Cerebellar nuclear complex (tissue), 1 donor: ENCODE data around the gene SPACA5B.
"Not testable (repeated sequence)": the region's sequence is repeated elsewhere in the genome, so short reads cannot be mapped to it uniquely, and the experiment has no call there.

ENCODE experiments used
- DNase-seq, 2 experiments: peaks; one replicate each; lab custom pipeline; 2025; lab: John Stamatoyannopoulos, UW

SPACA5B gene

GRCh38 chrX:48130326-48130725 is at the start of gene SPACA5B:
Gene SPACA5B, plus strand, starts transcription at chrX:48130626. Its CDS starts 62 bp downstream, at chrX:48130688.
- DNase-seq = not testable (repeated sequence)

GRCh38 chrX:48083212-48083611 is 47.2 kb upstream of the SPACA5B start:
- DNase-seq = no peak

GRCh38 chrX:48083706-48084105 is 46.7 kb upstream of the SPACA5B start:
- no peak for DNase-seq

GRCh38 chrX:48086082-48086481 is 44.3 kb upstream of the SPACA5B start:
- DNase-seq = no peak

- DNase-seq = no peak
Observed at GRCh38 chrX:48090123-48090522, 40.3 kb upstream of the SPACA5B start.

GRCh38 chrX:48092558-48092957 is 37.9 kb upstream of the SPACA5B start:
- not testable (repeated sequence) for DNase-seq

- no peak for DNase-seq
Observed at GRCh38 chrX:48101443-48101842, 29.0 kb upstream of the SPACA5B start.

GRCh38 chrX:48102874-48103374 is 27.5 kb upstream of the SPACA5B start:
- no peak for DNase-seq

GRCh38 chrX:48107717-48108116 is 22.7 kb upstream of the SPACA5B start:
- no peak for DNase-seq

- DNase-seq = not testable (repeated sequence)
Observed at GRCh38 chrX:48125286-48125685, 5.1 kb upstream of the SPACA5B start.

GRCh38 chrX:48132308-48132844 is 1.9 kb downstream of the SPACA5B start:
- DNase-seq = not testable (repeated sequence)

- not testable (repeated sequence) for DNase-seq
Observed at GRCh38 chrX:48139076-48139475, 8.7 kb downstream of the SPACA5B start.

GRCh38 chrX:48141810-48142508 is 11.5 kb downstream of the SPACA5B start:
- DNase-seq = not testable (repeated sequence)

- DNase-seq = not testable (repeated sequence)
Observed at GRCh38 chrX:48142697-48143096, 12.3 kb downstream of the SPACA5B start.

- no peak for DNase-seq
Observed at GRCh38 chrX:48153769-48154168, 23.3 kb downstream of the SPACA5B start.

GRCh38 chrX:48154796-48155195 is 24.4 kb downstream of the SPACA5B start:
- no peak for DNase-seq

- DNase-seq = no peak
Observed at GRCh38 chrX:48156014-48156413, 25.6 kb downstream of the SPACA5B start.

- DNase-seq = no peak
Observed at GRCh38 chrX:48165241-48165640, 34.8 kb downstream of the SPACA5B start.

- DNase-seq = not testable (repeated sequence)
Observed at GRCh38 chrX:48166322-48166721, 35.9 kb downstream of the SPACA5B start.

- DNase-seq = no peak
Observed at GRCh38 chrX:48179691-48180090, 49.3 kb downstream of the SPACA5B start.

- DNase-seq = no peak
Observed at GRCh38 chrX:48180811-48181210, 50.4 kb downstream of the SPACA5B start.

GRCh38 chrX:48181882-48182281 is 51.5 kb downstream of the SPACA5B start:
- DNase-seq = not testable (repeated sequence)
